ENCODE results near the gene STK39.

GRCh38 chr2:167940346-167940725, 307.1 kb downstream of the STK39 start:
- TF ChIP-seq CTCF (conservative IDR thresholded peaks at IDR 0.05; ENCODE audit: low read depth, low read length), result no peak
- no peak for TF ChIP-seq POLR2A (IDR thresholded peaks at IDR 0.05; ENCODE audit: low read depth, low read length)
- no peak for TF ChIP-seq MAFK (IDR thresholded peaks at IDR 0.05; ENCODE audit: low read depth, low read length)
- TF ChIP-seq MXI1 (IDR thresholded peaks at IDR 0.05; ENCODE audit: borderline replicate concordance, low read depth, low read length), result no peak
- TF ChIP-seq RAD21 (IDR thresholded peaks at IDR 0.05; ENCODE audit: low read length), result no peak
- no peak for TF ChIP-seq CHD1 (IDR thresholded peaks at IDR 0.05; ENCODE audit: low read depth, low read length)
- no peak for TF ChIP-seq ELK1 (IDR thresholded peaks at IDR 0.05; ENCODE audit: borderline replicate concordance, low read depth, low read length)
- no peak for TF ChIP-seq RCOR1 (IDR thresholded peaks at IDR 0.05; ENCODE audit: insufficient replicate concordance, low read length)
